Common myeloid progenitor, CD34-positive (primary cell): Measurements from ENCODE around the gene CDK14.

Source experiments
- CTCF ChIA-PET: fragments of 350-600 bp; sonication (Branson Sonifier 250); formaldehyde crosslinking; loops from one replicate; lab custom pipeline; 2021; ENCODE audit warnings: antibody characterized with exemption; lab: Charles Lee
- POLR2A ChIA-PET: fragments of 350-600 bp; sonication (Branson Sonifier 250); formaldehyde crosslinking; loops from one replicate; lab custom pipeline; 2021; ENCODE audit warnings: antibody characterized with exemption; lab: Charles Lee
- DNase-seq, 3 donors: peaks; one replicate each; pipeline versions ENCODE4 v3.0.0 to v3.0.0-alpha.2; 2013
- H3K27ac ChIP-seq, 2 experiments: 1 replicate in 1 of 2; 2 replicates in 1 of 2; pipeline ENCODE4 v1.7.0; 2013; ENCODE audit warnings: inconsistent platforms in 2 of 2, low read length in 2 of 2, mild to moderate bottlenecking in 2 of 2, low read depth in 1 of 2, moderate library complexity in 1 of 2; ENCODE audit not compliant: severe bottlenecking in 2 of 2, insufficient read depth in 1 of 2, poor library complexity in 1 of 2
- H3K27me3 ChIP-seq, 5 experiments: replicated peaks in 2 of 5; 1 replicate in 3 of 5; 2 replicates in 2 of 5; pipeline versions ENCODE4 v1.6.1 to v1.7.0; 2013; ENCODE audit warnings: low read length in 4 of 5, mild to moderate bottlenecking in 2 of 5, moderate library complexity in 2 of 5, inconsistent platforms in 1 of 5; ENCODE audit not compliant: insufficient read depth in 5 of 5, control insufficient read depth in 4 of 5
- H3K36me3 ChIP-seq, 4 experiments: 1 replicate in 2 of 4; 2 replicates in 2 of 4; pipeline versions ENCODE4 v1.6.1 to v1.7.0; 2013; ENCODE audit warnings: low read length in 3 of 4, control low read depth in 1 of 4, mild to moderate bottlenecking in 1 of 4; ENCODE audit not compliant: control insufficient read depth in 4 of 4, insufficient read depth in 4 of 4
- H3K4me1 ChIP-seq, 4 experiments: 1 replicate in 3 of 4; 2 replicates in 1 of 4; pipeline versions ENCODE4 v1.6.1 to v1.7.1; 2013; ENCODE audit warnings: low read length in 3 of 4, mild to moderate bottlenecking in 3 of 4, control low read depth in 1 of 4, inconsistent platforms in 1 of 4, moderate library complexity in 1 of 4; ENCODE audit not compliant: control insufficient read depth in 4 of 4, insufficient read depth in 4 of 4; ENCODE audit errors: control extremely low read depth in 1 of 4
- H3K4me3 ChIP-seq, 7 experiments: 1 replicate in 4 of 7; 2 replicates in 3 of 7; pipeline versions ENCODE4 v1.5.1 to v1.7.0; 2013; ENCODE audit warnings: mild to moderate bottlenecking in 7 of 7, low read length in 6 of 7, moderate library complexity in 6 of 7, inconsistent platforms in 2 of 7, low read depth in 2 of 7, control low read depth in 1 of 7; ENCODE audit not compliant: insufficient read depth in 4 of 7, control insufficient read depth in 1 of 7; ENCODE audit errors: extremely low read depth in 1 of 7
- H3K9me3 ChIP-seq, 5 experiments: 1 replicate in 4 of 5; 2 replicates in 1 of 5; pipeline versions ENCODE4 v1.6.1 to v1.7.1; 2013; ENCODE audit warnings: low read length in 4 of 5, mild to moderate bottlenecking in 2 of 5, inconsistent platforms in 1 of 5, low read depth in 1 of 5, moderate library complexity in 1 of 5; ENCODE audit not compliant: control insufficient read depth in 4 of 5, insufficient read depth in 2 of 5; ENCODE audit errors: control extremely low read depth in 1 of 5
- WGBS: methylation state at CpG from one replicate; pipeline ENCODE4 v1.1.5; 2013; ENCODE audit not compliant: insufficient coverage; 5-methylcytosine and 5-hydroxymethylcytosine counted together

The CDK14 gene

GRCh38 chr7:90693939-90694338 is 97.8 kb downstream of the CDK14 start:
- Histone ChIP-seq H3K4me1 (no peaks in the 10 kb centered on the region), H3K27ac (no peak overlapping the region), H3K9me3 (no peaks in the 10 kb centered on the region), H3K36me3 (no peaks in the 10 kb centered on the region), H3K4me3 (no peak overlapping the region), H3K27me3 (no peaks in the 10 kb centered on the region)
- no peak for DNase-seq
- ChIA-PET CTCF (no interaction called here), POLR2A (no interaction called here)

- WGBS: no CpG with 5 or more reads among the region's 2 CpGs
- Histone ChIP-seq H3K27ac (no peak overlapping the region), H3K4me3 (no peak overlapping the region), H3K4me1 (no peaks in the 10 kb centered on the region), H3K27me3 (no peaks in the 10 kb centered on the region), H3K9me3 (no peaks in the 10 kb centered on the region), H3K36me3 (no peaks in the 10 kb centered on the region)
- DNase-seq: no peak
- CTCF ChIA-PET: no interaction called here
- POLR2A ChIA-PET: interaction anchor here (0.7 kb wide), 1 partner anchor 37 kb away, joined by 3 read pairs; no protein-coding TSS in a partner anchor
These were observed 102.5 kb downstream of the CDK14 start for GRCh38 chr7:90698616-90699015.

GRCh38 chr7:90701021-90701420 is 104.9 kb downstream of the CDK14 start:
- no peaks in the 10 kb centered on the region for H3K36me3 ChIP-seq
- no CpG with 5 or more reads among the region's 3 CpGs for WGBS
- DNase-seq: peak in 2 of 3 donors; percentile 23 to 34
- H3K4me3 ChIP-seq: peak overlapping the region in 4 of 7 experiments; percentile 13 to 69 (median 41)
- no peaks in the 10 kb centered on the region for H3K27me3 ChIP-seq
- peak overlapping the region in 1 of 2 experiments; percentile 51 for H3K27ac ChIP-seq
- no peaks in the 10 kb centered on the region for H3K4me1 ChIP-seq
- no peaks in the 10 kb centered on the region for H3K9me3 ChIP-seq
- POLR2A ChIA-PET: interaction anchor here (1.2 kb wide), 1 partner anchor 9 kb away, joined by 3 read pairs; no protein-coding TSS in a partner anchor
- CTCF ChIA-PET: interaction anchor here (0.6 to 1.7 kb wide), 2 partner anchors 12 to 29 kb away, joined by 3 to 4 read pairs; no protein-coding TSS in a partner anchor

GRCh38 chr7:90701771-90702170 is 105.7 kb downstream of the CDK14 start:
- no peaks in the 10 kb centered on the region for H3K4me1 ChIP-seq
- no peaks in the 10 kb centered on the region for H3K36me3 ChIP-seq
- H3K9me3 ChIP-seq: no peaks in the 10 kb centered on the region
- peak overlapping the region in 1 of 7 experiments; percentile 69 for H3K4me3 ChIP-seq
- WGBS: 84% methylated on average over 6 of the region's 6 CpGs
- no peak for DNase-seq
- ChIA-PET CTCF (interaction anchor here (1.7 kb wide), 1 partner anchor 13 kb away, joined by 4 read pairs; no protein-coding TSS in a partner anchor), POLR2A (interaction anchor here (1.2 kb wide), 1 partner anchor 8 kb away, joined by 3 read pairs; no protein-coding TSS in a partner anchor)
- no peaks in the 10 kb centered on the region for H3K27me3 ChIP-seq
- no peak overlapping the region for H3K27ac ChIP-seq

GRCh38 chr7:90705391-90706071 is 109.4 kb downstream of the CDK14 start:
- no peaks in the 10 kb centered on the region for H3K9me3 ChIP-seq
- CTCF ChIA-PET: no interaction called here

GRCh38 chr7:90706072-90706716 is 110.1 kb downstream of the CDK14 start:
- CTCF ChIA-PET: interaction anchor here (1.3 kb wide), 1 partner anchor 12 kb away, joined by 9 read pairs; no protein-coding TSS in a partner anchor
- DNase-seq: peak in 2 of 3 donors; percentile 41 to 65
- Histone ChIP-seq H3K36me3 (no peaks in the 10 kb centered on the region), H3K9me3 (no peaks in the 10 kb centered on the region), H3K4me1 (no peaks in the 10 kb centered on the region), H3K27me3 (no peaks in the 10 kb centered on the region), H3K27ac (no peak overlapping the region), H3K4me3 (no peak overlapping the region)
- 55% methylated on average over 2 of the region's 2 CpGs for WGBS
- POLR2A ChIA-PET: no interaction called here

More at GRCh38 chr7:90705391-90706071, 109.4 kb downstream of the CDK14 start:
- Histone ChIP-seq H3K36me3 (no peaks in the 10 kb centered on the region), H3K4me3 (no peak overlapping the region), H3K4me1 (no peaks in the 10 kb centered on the region), H3K27ac (no peak overlapping the region), H3K27me3 (no peaks in the 10 kb centered on the region)
- POLR2A ChIA-PET: no interaction called here
- DNase-seq: no peak
- 98% methylated on average over 4 of the region's 6 CpGs for WGBS
